Esophagus squamous epithelium (tissue), 5 donors: Measurements from ENCODE around the gene ZMYND8. TPM values are rescaled to one million over a fixed set of nuclear protein-coding genes. Genes with fewer than 3 reads are reported as not detected.
A peak's percentile ranks its signal among the peaks of the same experiment; 100 is the strongest.

ENCODE experiments used
- DNase-seq: peaks from one replicate; lab custom pipeline; 2025; lab: John Stamatoyannopoulos, UW
- H3K27ac ChIP-seq, 4 donors: fragments of 200-600 bp; sonication (generic); one replicate each; pipeline ENCODE4 v1.5.1; 2016 to 2019; ENCODE audit warnings: mild to moderate bottlenecking in 1 of 4
- H3K27me3 ChIP-seq, 4 donors: fragments of 200-600 bp; sonication (generic); 1 replicate in 3 of 4; 2 replicates in 1 of 4; pipeline versions ENCODE4 v1.5.1 to v1.6.0; 2017 to 2021; ENCODE audit warnings: antibody characterized with exemption in 1 of 4
- H3K36me3 ChIP-seq, 3 donors: fragments of 200-600 bp; sonication (generic); one replicate each; pipeline ENCODE4 v1.5.1; 2016 to 2019
- H3K4me1 ChIP-seq, 3 donors: fragments of 200-600 bp; sonication (generic); one replicate each; pipeline ENCODE4 v1.5.1; 2017 to 2019
- H3K4me3 ChIP-seq, 4 donors: fragments of 200-600 bp; sonication (generic); 1 replicate in 3 of 4; 2 replicates in 1 of 4; pipeline ENCODE4 v1.5.1; 2016 to 2019; ENCODE audit warnings: mild to moderate bottlenecking in 2 of 4, moderate library complexity in 1 of 4
- H3K9me3 ChIP-seq, 3 donors: fragments of 200-600 bp; sonication (generic); one replicate each; pipeline ENCODE4 v1.5.1; 2016 to 2019
- POLR2A ChIP-seq, 4 donors: fragments of 450-650 bp; IDR thresholded peaks; one replicate each; pipeline ENCODE4 v1.6.1; 2017; ENCODE audit warnings: antibody characterized with exemption in 4 of 4, mild to moderate bottlenecking in 4 of 4, moderate library complexity in 3 of 4
- WGBS, 2 donors: methylation state at CpG; one replicate each; pipeline ENCODE4 v1.1.5; 2018; 5-methylcytosine and 5-hydroxymethylcytosine counted together
- intact Hi-C: fragments of 100-400 bp; cut with DNase I; formaldehyde crosslinking; loops from one replicate; pipeline ENCODE4 v1.15.0; 2022
- total RNA-seq, 4 donors: library from RNA; depleted of rRNA; stranded (reverse); fragments of >200 nt; gene quantifications; one replicate each; pipeline ENCODE4 v1.1.0, GENCODE V29; 2016
- TF ChIP-seq, protein P1 (sequence below), 6 experiments: fragments of 450-650 bp in 4 of 6; fragments of 200-600 bp in 2 of 6; sonication (generic) in 2 of 6; IDR thresholded peaks; one replicate each; pipeline ENCODE4 v1.5.1; 2016 to 2019; ENCODE audit warnings: antibody characterized with exemption in 6 of 6, mild to moderate bottlenecking in 4 of 6, moderate library complexity in 4 of 6
- donor health status: DM: yes; HTN: yes; CAD: no.

ZMYND8 gene
- total RNA-seq, 4 donors from 2014 or later = 21.5 to 26.3 (median 24.3) TPM

DNA sequence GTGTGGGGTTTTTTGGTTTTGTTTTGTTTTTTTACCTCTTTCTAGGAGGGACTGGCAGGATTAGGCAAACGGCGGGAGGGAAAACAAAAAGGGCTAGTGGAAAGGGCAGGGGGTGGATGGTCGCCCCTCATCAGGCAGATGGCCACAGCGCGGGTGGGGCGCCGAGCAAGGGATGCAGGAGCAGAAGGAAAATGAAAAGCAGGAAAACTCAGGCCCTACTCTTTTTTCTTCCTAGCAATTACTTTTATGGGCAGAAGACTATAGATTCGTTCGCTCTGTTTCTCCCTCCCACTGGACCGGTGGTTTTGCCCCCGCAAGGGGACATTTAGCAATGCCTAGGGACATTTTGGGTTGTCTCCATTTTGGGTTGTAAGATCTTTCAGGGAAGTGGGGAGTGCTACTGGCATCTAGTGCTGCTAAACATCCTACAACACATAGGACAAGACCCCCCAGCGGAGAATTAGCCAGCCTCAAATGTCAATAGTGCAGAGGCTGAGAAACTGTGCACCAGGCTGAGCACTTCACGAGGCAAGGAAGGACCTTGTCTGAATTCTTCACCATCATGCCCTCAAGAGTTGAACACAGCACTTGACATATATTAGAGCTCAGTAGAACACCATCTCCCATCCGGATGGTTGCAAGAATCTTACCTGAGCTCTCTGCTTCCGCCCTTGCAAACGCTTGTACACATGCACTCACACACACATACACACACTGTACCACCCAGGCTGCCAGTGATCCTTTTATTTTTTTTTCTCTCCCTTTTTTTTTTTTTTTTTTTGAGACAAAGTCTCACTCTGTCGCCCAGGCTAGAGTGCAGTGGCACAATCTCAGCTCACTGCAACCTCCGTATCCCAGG is 4.8 kb upstream of the ZMYND8 start:
- intact Hi-C loops = no loop called here
- Histone ChIP-seq H3K27ac (peak overlapping the region; percentile 97 to 100 (median 100)), H3K36me3 (no peaks in the 10 kb centered on the region), H3K4me1 (peaks cover 53 to 63% (median 61%) of the 10 kb centered on the region in 3 donors), H3K9me3 (no peaks in the 10 kb centered on the region), H3K27me3 (no peaks in the 10 kb centered on the region), H3K4me3 (peak overlapping the region in 3 of 4 donors; percentile 17 to 47 (median 26))
- TF ChIP-seq, protein P1, sequence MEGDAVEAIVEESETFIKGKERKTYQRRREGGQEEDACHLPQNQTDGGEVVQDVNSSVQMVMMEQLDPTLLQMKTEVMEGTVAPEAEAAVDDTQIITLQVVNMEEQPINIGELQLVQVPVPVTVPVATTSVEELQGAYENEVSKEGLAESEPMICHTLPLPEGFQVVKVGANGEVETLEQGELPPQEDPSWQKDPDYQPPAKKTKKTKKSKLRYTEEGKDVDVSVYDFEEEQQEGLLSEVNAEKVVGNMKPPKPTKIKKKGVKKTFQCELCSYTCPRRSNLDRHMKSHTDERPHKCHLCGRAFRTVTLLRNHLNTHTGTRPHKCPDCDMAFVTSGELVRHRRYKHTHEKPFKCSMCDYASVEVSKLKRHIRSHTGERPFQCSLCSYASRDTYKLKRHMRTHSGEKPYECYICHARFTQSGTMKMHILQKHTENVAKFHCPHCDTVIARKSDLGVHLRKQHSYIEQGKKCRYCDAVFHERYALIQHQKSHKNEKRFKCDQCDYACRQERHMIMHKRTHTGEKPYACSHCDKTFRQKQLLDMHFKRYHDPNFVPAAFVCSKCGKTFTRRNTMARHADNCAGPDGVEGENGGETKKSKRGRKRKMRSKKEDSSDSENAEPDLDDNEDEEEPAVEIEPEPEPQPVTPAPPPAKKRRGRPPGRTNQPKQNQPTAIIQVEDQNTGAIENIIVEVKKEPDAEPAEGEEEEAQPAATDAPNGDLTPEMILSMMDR (IDR thresholded peaks at IDR 0.05) = no peak
- no peak for TF ChIP-seq POLR2A (IDR thresholded peaks at IDR 0.05)
- DNase-seq = no peak
- 41 to 50% methylated on average over 14 to 15 of the region's 18 CpGs for WGBS, 2 donors

DNA sequence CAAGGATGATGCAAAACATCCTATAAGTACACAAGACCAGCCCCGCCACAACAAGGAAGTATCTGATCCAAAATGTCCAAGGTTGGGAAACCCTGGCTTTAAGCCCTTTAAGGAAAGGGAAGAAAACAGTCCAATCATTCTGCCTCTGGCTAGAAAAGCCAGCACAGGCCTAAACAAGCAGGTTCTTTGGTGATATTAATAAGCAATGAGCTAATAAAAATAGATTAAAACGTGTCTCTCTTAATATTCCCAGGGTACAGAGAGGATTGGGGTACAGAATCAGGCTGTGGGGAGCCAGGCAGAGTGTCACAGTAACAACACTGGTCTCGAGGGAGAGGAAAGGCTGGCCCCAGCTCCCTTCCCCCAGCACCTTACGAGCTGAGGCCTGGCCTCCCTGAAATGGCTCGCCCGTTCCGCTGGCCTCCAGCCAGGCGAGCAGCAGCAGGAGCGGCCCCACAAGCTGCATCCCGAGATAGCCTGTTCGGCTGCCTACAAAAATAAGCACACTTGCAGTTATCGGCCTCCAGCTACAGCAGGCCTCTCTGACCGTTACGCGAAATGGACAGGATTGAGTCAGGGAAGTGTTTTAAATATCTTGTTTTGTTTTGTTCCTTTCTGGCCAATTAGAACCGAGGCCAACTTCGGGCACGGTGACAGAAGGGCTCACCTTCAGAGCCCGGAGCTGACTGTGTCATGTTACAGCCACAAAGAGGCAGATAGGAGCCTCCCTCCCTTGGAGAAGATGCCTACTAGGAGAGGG is 4.0 kb upstream of the ZMYND8 start:
- H3K4me3 ChIP-seq = peak overlapping the region in 3 of 4 donors; percentile 17 to 47 (median 26)
- no peaks in the 10 kb centered on the region for H3K9me3 ChIP-seq
- H3K36me3 ChIP-seq = no peaks in the 10 kb centered on the region
- intact Hi-C loops = no loop called here
- H3K27ac ChIP-seq = peak overlapping the region; percentile 97 to 100 (median 100)
- peak; percentile 16 for DNase-seq
- H3K27me3 ChIP-seq = no peaks in the 10 kb centered on the region
- H3K4me1 ChIP-seq = peaks cover 57 to 71% (median 69%) of the 10 kb centered on the region in 3 donors
- WGBS, 2 donors = 9 to 17% methylated on average over 9 to 12 of the region's 19 CpGs
- TF ChIP-seq POLR2A (IDR thresholded peaks at IDR 0.05) = peak in 2 of 4 donors; percentile 60 to 76
- TF ChIP-seq, protein P1 (IDR thresholded peaks at IDR 0.05) = no peak

DNA sequence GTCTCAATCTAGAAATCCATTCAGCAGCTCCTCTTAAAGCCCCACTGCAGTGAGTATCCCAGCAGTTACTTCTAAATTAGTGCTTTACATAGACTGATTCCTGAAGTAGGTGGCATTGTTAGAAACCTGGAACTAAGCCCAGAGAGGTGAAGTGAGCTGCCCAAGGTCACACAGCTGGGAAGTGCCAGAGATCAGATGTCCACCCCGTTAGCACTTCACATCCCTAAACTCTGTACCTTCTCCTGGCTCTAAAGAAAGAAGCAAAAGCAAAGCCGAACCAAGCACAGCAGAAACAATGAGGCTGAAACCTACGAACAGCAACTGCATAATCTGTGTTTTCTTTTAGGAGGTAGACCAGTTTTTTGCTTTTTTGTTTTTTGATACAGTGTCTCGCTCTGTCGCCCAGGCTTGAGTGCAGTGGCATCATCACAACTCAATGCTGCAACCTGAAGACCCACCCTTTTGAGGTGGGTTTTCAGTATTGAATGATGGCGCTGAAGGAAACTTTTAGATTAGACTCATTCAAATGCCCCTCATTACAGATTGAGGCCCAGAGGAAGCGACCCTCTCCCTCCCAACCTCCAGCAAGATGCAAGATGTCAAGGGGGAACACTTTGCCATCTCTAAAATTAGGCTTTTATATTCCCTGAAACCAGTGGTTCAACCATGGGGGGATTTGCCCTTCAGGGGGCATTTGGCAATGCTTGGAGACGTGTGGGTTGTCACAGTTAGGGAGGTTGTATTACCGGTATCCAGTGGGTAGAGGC is 3.2 kb upstream of the ZMYND8 start:
- 35 to 44% methylated on average over 9 of the region's 9 CpGs for WGBS, 2 donors
- TF ChIP-seq POLR2A (IDR thresholded peaks at IDR 0.05) = no peak
- TF ChIP-seq, protein P1 (IDR thresholded peaks at IDR 0.05) = peak in 1 of 6 experiments; percentile 27
- Histone ChIP-seq H3K36me3 (no peaks in the 10 kb centered on the region), H3K4me3 (peak overlapping the region in 1 of 4 donors; percentile 16), H3K27ac (peak overlapping the region; percentile 97 to 100 (median 100)), H3K4me1 (peaks cover 63 to 79% (median 72%) of the 10 kb centered on the region in 3 donors), H3K9me3 (no peaks in the 10 kb centered on the region), H3K27me3 (no peaks in the 10 kb centered on the region)
- no peak for DNase-seq
- intact Hi-C loops = loop anchor here (5.0 kb wide), 1 partner anchor 42 kb away; no protein-coding TSS in a partner anchor

DNA sequence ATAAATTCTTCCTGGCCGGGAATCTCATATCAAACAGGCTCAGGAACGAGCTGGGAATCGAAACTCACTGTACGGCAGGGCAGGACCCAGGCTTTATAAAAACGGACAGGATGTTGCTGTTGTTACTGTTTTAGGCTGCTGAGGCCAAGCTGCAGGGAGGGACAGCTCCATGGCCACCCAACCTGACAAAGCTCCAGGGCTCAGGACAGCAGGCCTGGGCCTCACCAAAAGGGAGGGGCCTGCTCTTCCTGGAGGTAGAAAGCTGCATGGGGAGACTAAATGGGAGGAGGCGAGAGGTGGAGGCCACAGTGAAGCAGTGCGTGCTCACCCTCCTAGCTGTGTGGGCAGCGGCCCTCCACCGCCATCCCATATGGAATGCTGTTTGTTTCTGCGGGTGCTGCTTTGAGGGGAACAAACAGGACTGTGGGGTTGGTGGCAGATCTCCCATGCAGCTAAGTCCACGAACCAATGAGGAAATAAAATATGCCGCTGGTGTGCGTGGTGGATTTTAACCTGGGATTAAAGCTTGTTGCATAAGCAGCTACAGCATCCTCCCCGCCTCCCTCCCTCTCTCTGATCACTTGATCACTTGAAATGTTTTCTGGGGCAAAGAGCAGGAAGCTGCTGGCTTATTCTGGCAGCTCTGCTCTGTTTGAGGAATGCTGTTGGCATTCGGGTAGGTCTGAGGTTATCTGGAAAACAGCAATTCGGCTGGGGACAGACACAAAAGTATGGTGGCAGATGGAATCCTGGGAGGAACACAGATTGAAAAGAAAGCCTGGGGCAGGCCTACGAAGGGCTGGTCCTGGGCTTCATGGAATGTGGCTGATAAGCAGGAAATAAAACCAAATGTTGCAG is 2.4 kb upstream of the ZMYND8 start:
- Histone ChIP-seq H3K9me3 (no peaks in the 10 kb centered on the region), H3K27ac (peak overlapping the region; percentile 97 to 100 (median 100)), H3K4me3 (peak overlapping the region in 3 of 4 donors; percentile 18 to 47 (median 27)), H3K27me3 (no peaks in the 10 kb centered on the region), H3K36me3 (no peaks in the 10 kb centered on the region), H3K4me1 (peaks cover 71 to 87% (median 79%) of the 10 kb centered on the region in 3 donors)
- intact Hi-C loops = loop anchor here (5.0 kb wide), 1 partner anchor 42 kb away; no protein-coding TSS in a partner anchor
- TF ChIP-seq, protein P1 (IDR thresholded peaks at IDR 0.05) = no peak
- TF ChIP-seq POLR2A (IDR thresholded peaks at IDR 0.05) = peak in 3 of 4 donors; percentile 45 to 70 (median 69)
- peak; percentile 18 for DNase-seq
- 7 to 11% methylated on average over 13 to 16 of the region's 17 CpGs for WGBS, 2 donors
